Stomach smooth muscle (tissue), 2 donors: ENCODE data around the gene IFI27L2.

Experiments
- H3K27ac ChIP-seq: one replicate; pipeline ENCODE4 v1.7.0; 2013; ENCODE audit warnings: mild to moderate bottlenecking, low read length, inconsistent platforms
- H3K27me3 ChIP-seq, 2 donors: one replicate each; pipeline ENCODE4 v1.7.0; 2013; ENCODE audit warnings: low read length in 2 of 2; ENCODE audit not compliant: insufficient read depth in 2 of 2, control insufficient read depth in 1 of 2
- H3K36me3 ChIP-seq, 2 donors: one replicate each; pipeline ENCODE4 v1.7.0; 2013; ENCODE audit warnings: low read length in 2 of 2; ENCODE audit not compliant: control insufficient read depth in 2 of 2, insufficient read depth in 2 of 2
- H3K4me1 ChIP-seq: one replicate; pipeline ENCODE4 v1.7.0; 2013; ENCODE audit warnings: low read length; ENCODE audit not compliant: control insufficient read depth, insufficient read depth
- H3K4me3 ChIP-seq, 2 donors: one replicate each; pipeline ENCODE4 v1.7.0; 2013; ENCODE audit warnings: low read length in 2 of 2
- H3K9ac ChIP-seq, 2 donors: one replicate each; pipeline ENCODE4 v1.7.0; 2013; ENCODE audit warnings: low read length in 2 of 2, mild to moderate bottlenecking in 1 of 2
- H3K9me3 ChIP-seq, 2 donors: one replicate each; pipeline ENCODE4 v1.7.0; 2013; ENCODE audit warnings: low read length in 2 of 2; ENCODE audit not compliant: control insufficient read depth in 2 of 2
- donor health status: healthy.
- donor health status: Pancreatic carcinoma.

Gene IFI27L2

DNA sequence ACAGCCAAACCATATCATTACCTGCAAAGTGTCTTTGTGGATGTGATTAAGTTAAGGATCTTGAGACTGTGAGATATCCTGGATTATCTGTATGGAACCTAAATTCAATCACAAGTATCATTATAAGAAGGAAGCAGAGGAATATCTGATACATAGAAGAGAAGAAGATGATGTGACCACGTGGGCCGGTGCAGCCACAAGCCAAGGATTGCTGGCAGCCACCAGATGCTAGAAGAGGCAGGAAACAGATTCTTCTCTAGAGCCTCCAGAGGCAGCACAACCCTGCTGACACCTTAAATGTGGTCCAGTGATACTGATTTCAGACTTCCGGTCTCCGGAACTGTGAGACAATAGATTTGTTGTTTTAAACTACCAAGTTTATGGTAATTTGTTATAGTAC lies 6.1 kb upstream of the IFI27L2 start:
- H3K9me3 ChIP-seq, result no peaks in the 10 kb centered on the region
- peaks cover 5% of the 10 kb centered on the region in 2 donors for H3K27me3 ChIP-seq
- no peak overlapping the region for H3K27ac ChIP-seq
- no peaks in the 10 kb centered on the region for H3K36me3 ChIP-seq
- peaks cover 3% of the 10 kb centered on the region for H3K4me1 ChIP-seq
- no peak overlapping the region for H3K4me3 ChIP-seq
- H3K9ac ChIP-seq, result no peak overlapping the region

DNA sequence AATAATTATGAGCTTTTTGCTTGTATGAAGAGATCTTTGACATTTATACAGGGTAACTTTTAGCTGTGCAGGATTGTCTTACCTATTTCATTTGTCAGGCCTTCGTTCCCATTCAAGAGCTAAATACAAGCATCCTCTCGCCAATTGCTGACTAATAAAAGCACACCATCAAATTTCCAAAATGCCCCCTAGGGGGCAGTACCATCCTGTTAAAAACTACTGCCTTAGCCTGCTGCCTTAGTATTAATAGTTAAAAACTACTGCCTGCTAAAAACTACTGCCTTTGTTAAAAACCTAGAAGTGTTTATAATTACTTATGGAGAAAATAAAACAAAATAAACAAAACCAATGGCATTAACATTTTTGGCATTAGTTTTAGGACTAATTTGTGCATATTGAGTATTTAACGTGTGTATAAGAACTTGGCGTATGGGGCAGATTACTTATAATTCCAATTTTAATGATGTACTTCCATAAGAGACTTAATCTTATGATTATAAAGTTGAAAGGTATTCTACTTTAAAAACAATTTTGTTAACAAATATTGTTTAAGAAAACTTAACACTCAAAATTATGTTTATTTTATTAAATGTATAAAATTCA lies 3.0 kb upstream of the IFI27L2 start:
- no peak overlapping the region for H3K9ac ChIP-seq
- no peak overlapping the region for H3K27ac ChIP-seq
- no peak overlapping the region for H3K4me3 ChIP-seq
- no peaks in the 10 kb centered on the region for H3K36me3 ChIP-seq
- no peaks in the 10 kb centered on the region for H3K27me3 ChIP-seq
- no peaks in the 10 kb centered on the region for H3K9me3 ChIP-seq
- H3K4me1 ChIP-seq, result peaks cover 16% of the 10 kb centered on the region

DNA sequence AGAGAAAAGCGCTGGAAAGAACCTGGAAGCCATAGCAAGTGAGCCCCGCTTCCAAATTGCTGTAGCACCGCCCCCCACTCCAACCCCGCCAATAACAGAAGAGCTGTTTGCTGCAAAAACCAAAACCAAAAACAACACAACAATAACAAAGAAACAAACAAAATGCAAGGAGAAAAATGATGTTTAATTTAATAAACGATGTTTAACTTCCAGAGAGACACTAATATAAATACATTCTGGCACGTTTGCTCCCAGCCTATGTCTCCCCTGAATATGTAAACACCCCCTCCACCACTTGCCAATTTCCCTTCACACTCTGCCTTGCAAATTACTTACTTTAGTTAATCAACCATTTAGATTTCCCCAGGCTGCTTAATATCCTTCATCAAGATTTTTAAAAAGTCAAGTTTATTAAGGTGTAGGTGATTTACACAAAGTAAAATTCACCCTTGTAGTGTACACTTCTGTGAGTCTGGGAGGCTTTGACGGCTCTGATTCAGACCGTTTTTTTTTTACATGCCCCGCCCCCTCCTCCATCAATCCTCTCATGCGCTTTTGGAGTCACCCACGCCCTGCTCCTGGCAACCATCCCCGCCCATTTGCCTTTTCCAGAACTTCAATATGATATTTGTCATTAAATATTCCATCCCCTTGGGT lies 482 bp upstream of the IFI27L2 start:
- H3K36me3 ChIP-seq, result peaks cover 0 to 4% of the 10 kb centered on the region in 2 donors

DNA sequence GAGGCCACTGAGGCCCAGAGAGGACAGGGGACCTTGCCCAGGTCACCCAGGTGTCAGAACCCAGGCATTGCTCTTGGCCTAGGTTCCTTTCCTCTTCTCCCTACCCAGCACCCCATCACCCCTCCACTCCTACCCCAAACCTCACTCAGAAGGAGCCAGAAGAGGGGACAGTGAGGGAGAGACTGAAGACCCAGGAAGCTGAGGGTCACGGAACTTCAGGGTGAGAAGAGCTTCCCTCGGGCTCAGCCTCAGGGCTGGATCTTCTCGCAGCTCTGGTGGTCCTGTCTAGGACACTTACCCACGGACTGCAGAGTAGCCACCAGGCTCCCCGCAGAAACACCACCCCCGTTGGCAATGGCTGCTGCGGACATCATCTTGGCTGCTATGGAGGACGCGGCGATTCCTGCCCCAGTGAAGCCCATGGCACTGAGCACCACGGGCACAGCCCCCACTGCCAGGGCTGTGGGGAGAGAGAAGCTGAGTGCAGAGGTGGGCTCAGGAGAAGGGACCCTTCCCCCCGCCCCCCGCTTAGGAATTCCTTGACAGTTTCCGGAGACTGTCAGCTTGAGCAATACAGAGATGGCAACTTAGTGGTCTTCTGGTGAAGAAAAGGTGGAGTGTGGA lies 1.1 kb downstream of the IFI27L2 start:
- Histone ChIP-seq H3K4me1 (peaks cover 13% of the 10 kb centered on the region), H3K36me3 (peaks cover 0 to 4% of the 10 kb centered on the region in 2 donors), H3K27me3 (no peaks in the 10 kb centered on the region), H3K27ac (peak overlapping the region; percentile 69), H3K9ac (peak overlapping the region in 1 of 2 donors; percentile 68), H3K4me3 (peak overlapping the region in 1 of 2 donors; percentile 81), H3K9me3 (no peaks in the 10 kb centered on the region)

More for the DNA sequence above, 482 bp upstream of the IFI27L2 start:
- H3K27me3 ChIP-seq, result no peaks in the 10 kb centered on the region
- H3K4me1 ChIP-seq, result peaks cover 13% of the 10 kb centered on the region
- H3K27ac ChIP-seq, result peak overlapping the region; percentile 69
- H3K4me3 ChIP-seq, result peak overlapping the region; percentile 81 to 85
- H3K9me3 ChIP-seq, result no peaks in the 10 kb centered on the region
- H3K9ac ChIP-seq, result peak overlapping the region in 1 of 2 donors; percentile 13

DNA sequence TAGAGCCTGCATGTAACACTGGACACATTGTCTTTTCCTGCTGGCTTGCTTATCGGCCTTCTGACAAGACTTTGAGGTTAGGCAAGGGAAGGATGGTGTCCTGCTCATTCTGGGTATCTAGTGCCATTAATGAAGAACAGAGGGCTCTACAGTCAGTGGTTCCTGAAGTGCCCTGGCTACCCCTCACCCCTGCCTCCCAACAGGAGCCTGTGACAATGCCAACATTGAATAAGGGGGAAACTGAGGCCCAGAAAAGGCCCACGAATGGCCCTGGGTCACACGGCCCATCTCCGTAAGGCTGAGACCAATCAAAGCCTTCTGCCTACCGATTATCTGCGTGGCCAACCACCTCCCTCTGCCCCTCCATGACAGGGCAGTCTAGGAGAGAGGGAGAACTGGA lies 2.1 kb downstream of the IFI27L2 start:
- peaks cover 0 to 4% of the 10 kb centered on the region in 2 donors for H3K36me3 ChIP-seq
- H3K9ac ChIP-seq, result no peak overlapping the region
- H3K27ac ChIP-seq, result no peak overlapping the region
- H3K9me3 ChIP-seq, result no peaks in the 10 kb centered on the region
- peaks cover 13% of the 10 kb centered on the region for H3K4me1 ChIP-seq
- H3K27me3 ChIP-seq, result no peaks in the 10 kb centered on the region
- no peak overlapping the region for H3K4me3 ChIP-seq

DNA sequence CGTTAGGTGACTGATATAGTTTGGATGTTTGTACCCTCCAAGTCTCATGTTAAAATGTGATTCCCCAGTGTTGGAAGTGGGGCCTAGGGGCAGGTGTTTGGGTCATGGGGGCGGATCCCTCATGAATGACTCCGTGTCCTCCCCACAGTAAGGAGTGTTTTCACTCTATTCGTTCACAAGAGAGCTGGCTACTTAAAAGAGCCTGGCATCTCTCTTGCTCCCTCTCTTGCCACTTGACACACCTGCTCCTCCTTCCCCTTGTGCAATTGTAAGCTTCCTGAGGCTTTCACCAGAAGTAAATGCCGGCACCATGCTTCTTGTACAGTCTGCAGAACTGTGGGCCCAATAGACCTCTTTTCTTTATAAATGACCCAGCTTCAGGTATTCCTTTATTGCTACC lies 2.6 kb downstream of the IFI27L2 start:
- Histone ChIP-seq H3K27ac (no peak overlapping the region), H3K4me1 (peaks cover 13% of the 10 kb centered on the region), H3K9ac (no peak overlapping the region), H3K27me3 (no peaks in the 10 kb centered on the region), H3K9me3 (no peaks in the 10 kb centered on the region), H3K36me3 (peaks cover 0 to 4% of the 10 kb centered on the region in 2 donors), H3K4me3 (no peak overlapping the region)

DNA sequence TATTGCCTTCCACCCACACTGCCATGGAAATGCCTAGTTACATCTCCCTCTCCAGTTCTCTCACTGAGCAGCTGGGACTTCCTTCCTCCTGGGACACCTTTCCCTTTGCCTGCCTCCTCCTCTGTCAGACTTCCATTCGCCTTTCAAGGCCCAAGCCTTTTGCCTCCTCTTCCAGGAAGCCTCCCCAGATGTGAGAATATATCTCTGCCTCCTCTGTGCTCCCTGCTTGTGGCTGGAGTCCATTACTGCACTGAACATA lies 3.1 kb downstream of the IFI27L2 start:
- H3K27ac ChIP-seq, result no peak overlapping the region
- H3K36me3 ChIP-seq, result peaks cover 0 to 4% of the 10 kb centered on the region in 2 donors
- H3K27me3 ChIP-seq, result no peaks in the 10 kb centered on the region
- H3K9me3 ChIP-seq, result no peaks in the 10 kb centered on the region
- H3K4me1 ChIP-seq, result peaks cover 13% of the 10 kb centered on the region
- H3K4me3 ChIP-seq, result no peak overlapping the region
- H3K9ac ChIP-seq, result no peak overlapping the region

DNA sequence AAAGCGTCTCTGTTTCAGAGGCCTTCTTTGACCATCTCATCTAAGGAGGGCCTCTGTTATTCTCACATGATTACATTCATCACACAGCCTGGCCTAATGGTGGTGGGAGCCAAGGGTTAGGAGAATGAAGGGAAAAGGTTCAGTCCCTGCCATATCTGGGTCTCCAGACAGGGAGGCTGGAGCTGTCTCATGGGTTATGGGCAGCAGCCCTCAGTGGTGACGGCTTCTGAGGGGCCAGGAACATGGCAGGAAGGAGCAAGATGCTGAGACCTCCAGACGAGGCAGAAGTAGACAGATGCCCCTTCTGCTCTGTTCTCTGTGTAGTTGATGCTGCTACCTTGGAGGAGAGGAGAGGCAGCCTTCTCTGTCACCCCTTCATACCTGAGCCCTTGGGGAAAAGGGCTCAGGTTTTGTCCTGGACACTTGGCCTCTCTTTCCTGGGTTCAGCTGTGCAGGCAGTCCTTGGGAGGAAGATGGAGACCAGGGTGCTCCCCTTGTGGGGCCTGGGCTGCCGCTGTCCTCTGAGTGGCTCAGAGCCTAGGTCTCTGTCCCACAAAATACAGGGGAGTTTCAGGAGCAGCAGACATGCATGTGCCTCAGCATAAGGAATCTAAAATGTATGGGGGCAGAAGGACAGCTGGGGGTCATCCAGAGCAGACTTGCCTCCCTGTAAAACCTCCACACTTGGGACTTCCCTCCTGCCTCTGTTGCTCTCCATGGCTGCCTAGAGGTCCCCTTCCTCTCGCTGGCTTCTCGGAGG lies 3.6 kb downstream of the IFI27L2 start:
- peaks cover 13% of the 10 kb centered on the region for H3K4me1 ChIP-seq
- H3K9me3 ChIP-seq, result peaks cover 0 to 2% of the 10 kb centered on the region in 2 donors
- H3K4me3 ChIP-seq, result no peak overlapping the region
- peaks cover 0 to 4% of the 10 kb centered on the region in 2 donors for H3K36me3 ChIP-seq
- H3K9ac ChIP-seq, result no peak overlapping the region
- no peaks in the 10 kb centered on the region for H3K27me3 ChIP-seq
- H3K27ac ChIP-seq, result no peak overlapping the region

DNA sequence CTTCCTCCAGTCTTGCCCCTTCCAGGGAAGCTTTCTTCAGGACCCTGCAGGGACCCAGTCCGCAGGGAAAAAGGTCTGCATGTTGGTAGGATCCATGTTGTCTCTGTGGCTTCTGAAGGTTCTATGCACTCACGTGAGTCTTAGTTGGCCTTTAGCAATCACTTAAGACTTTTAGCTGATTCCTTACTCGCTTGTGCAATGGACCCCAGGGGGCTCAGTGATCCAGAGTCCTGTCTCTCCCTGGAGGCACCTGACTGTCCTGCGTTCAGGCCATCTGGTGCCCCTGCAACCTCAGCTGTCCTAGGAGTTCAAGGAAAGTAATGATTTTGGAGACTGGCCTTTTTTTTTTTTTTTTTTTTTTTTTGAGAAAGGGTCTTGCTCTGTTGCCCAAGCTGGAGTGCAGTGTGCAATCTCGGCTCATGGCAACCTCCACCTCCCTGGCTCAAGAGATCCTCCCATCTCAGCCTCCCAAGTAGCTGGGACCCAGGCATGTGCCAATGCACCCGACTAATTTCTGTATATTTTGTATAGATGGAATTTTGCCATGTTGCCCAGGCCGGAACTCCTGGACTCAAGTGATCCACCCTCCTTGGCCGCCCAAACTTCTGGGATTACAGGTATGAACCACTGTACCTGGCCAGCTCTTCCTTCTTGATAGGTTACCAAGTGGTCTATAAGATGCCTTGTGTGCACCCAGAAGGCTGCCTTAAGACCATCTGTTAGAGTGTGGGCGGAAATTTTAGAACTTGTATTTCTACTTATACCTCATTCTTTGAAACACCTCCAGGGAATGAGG lies 4.6 kb downstream of the IFI27L2 start:
- H3K27ac ChIP-seq, result no peak overlapping the region
- H3K4me1 ChIP-seq, result peaks cover 11% of the 10 kb centered on the region
- H3K4me3 ChIP-seq, result no peak overlapping the region
- no peak overlapping the region for H3K9ac ChIP-seq
- peaks cover 9 to 11% of the 10 kb centered on the region in 2 donors for H3K9me3 ChIP-seq
- H3K27me3 ChIP-seq, result no peaks in the 10 kb centered on the region
- peaks cover 0 to 4% of the 10 kb centered on the region in 2 donors for H3K36me3 ChIP-seq

DNA sequence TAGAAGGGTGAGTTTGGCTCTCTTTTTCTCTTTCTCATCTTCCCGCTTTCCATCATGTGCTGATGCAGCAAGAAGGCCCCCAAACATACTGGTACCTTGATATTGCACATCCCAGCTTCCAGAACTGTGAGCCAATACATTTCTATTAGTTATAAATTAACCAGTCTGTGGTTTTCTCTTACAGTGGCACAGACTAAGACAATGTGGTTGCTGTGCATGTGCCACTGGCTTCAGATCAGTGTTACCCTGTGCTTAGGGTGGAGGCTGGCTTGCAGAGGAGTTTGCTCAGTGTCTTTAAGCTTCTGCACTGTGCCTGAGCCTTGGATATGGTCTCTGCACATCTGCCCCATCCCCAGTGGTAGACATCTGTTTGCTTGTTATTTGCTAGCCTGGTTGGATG lies 5.5 kb downstream of the IFI27L2 start:
- Histone ChIP-seq H3K9ac (no peak overlapping the region), H3K27ac (no peak overlapping the region), H3K4me1 (peaks cover 5% of the 10 kb centered on the region), H3K36me3 (peaks cover 0 to 4% of the 10 kb centered on the region in 2 donors), H3K27me3 (no peaks in the 10 kb centered on the region), H3K4me3 (no peak overlapping the region), H3K9me3 (peaks cover 13 to 17% of the 10 kb centered on the region in 2 donors)
